Calu3 (cell line): ENCODE data around the gene CYP11A1. TPM values are rescaled to one million over a fixed set of nuclear protein-coding genes. Genes with fewer than 3 reads are reported as not detected.

ENCODE experiments used
- BruUV-seq: library from RNA; stranded (reverse); fragments of 400-500 nt; replicated peaks from 2 replicates; lab custom pipeline; 2021; lab: Mats Ljungman, UMichigan
- CTCF ChIA-PET: fragments of 300-600 bp; sonication (Branson Sonifier 250); formaldehyde crosslinking; loops from one replicate; lab custom pipeline; 2022; ENCODE audit warnings: antibody characterized with exemption; lab: Charles Lee
- DNase-seq: peaks from one replicate; pipeline ENCODE4 v3.0.0; 2022
- H3K27ac Mint-ChIP-seq: one replicate; pipeline ENCODE4 v1.8.0; 2022; ENCODE audit warnings: mixed read lengths; ENCODE audit not compliant: unreplicated experiment
- H3K27me3 Mint-ChIP-seq: one replicate; pipeline ENCODE4 v1.8.0; 2022; ENCODE audit warnings: mixed read lengths; ENCODE audit not compliant: unreplicated experiment
- H3K36me3 Mint-ChIP-seq: one replicate; pipeline ENCODE4 v1.8.0; 2022; ENCODE audit warnings: mild to moderate bottlenecking, moderate library complexity, mixed read lengths; ENCODE audit not compliant: insufficient read depth, unreplicated experiment
- H3K4me1 Mint-ChIP-seq: one replicate; pipeline ENCODE4 v1.8.0; 2022; ENCODE audit warnings: mild to moderate bottlenecking, low read depth, mixed read lengths; ENCODE audit not compliant: unreplicated experiment
- H3K4me3 Mint-ChIP-seq: one replicate; pipeline ENCODE4 v1.8.0; 2022; ENCODE audit warnings: mild to moderate bottlenecking, low read depth, moderate library complexity, mixed read lengths; ENCODE audit not compliant: unreplicated experiment
- H3K9me3 Mint-ChIP-seq: one replicate; pipeline ENCODE4 v1.8.0; 2022; ENCODE audit warnings: low read depth, mixed read lengths; ENCODE audit not compliant: unreplicated experiment
- intact Hi-C: fragments of 100-400 bp; cut with micrococcal nuclease; formaldehyde crosslinking; loops from one replicate; pipeline ENCODE4 v1.10.0; 2022; ENCODE audit not compliant: unreplicated experiment
- total RNA-seq: library from RNA; stranded (reverse); gene quantifications from 2 replicates; pipeline ENCODE4 v1.2.3, GENCODE V29; 2022
- TF ChIP-seq, protein P1 (sequence below): fragments of 200-600 bp; IDR thresholded peaks from one replicate; pipeline ENCODE4 v1.8.0; 2022; ENCODE audit warnings: antibody characterized with exemption; ENCODE audit not compliant: unreplicated experiment

CYP11A1 gene
- total RNA-seq, 1 experiment from 2014 or later = not detected

DNA sequence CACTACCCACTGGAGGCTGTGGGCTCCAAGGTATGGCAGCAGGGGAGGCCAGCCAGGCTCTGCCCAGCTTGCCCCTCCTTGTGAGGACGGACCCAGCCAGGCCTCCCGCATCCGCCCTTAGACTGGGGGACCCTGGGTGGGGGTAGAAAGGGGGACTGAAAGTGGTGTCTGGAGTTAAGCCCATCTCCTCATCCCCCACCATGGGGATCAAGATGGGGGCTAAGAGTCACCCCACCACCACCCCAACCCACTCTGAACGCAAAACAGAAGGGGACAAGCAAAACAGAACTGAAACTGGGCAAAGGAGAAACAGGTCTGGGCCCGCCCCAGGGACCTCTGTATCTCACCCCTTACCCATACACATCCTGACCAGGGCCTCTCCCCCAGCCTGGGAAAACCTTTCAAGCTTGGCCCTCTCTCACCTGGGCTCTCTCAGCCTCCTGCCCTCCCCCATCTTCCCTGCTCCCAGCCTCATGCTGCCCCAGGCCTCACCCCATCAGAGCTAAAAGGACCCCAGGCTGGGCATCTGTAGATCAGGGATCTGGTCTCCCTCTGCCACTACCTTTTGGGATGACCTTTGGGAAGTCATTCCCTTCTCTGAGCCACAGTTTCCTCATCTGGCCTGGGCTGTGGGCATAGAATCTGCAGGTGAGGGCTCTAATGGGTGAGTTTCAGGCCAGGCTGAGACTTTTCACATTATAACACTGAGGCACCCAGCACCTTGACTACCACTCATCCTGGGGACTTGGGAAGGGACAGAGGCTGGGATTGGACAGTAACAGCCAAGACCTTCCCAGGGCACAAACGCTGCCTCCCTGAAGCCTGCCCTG, 30.0 kb upstream of the CYP11A1 start:
- intact Hi-C loops = loop anchor here (1.0 kb wide), 2 partner anchors 9 to 41 kb away; no protein-coding TSS in a partner anchor
- peak overlapping the region; percentile 98 for H3K27ac Mint-ChIP-seq
- H3K36me3 Mint-ChIP-seq = peaks cover 16% of the 10 kb centered on the region

DNA sequence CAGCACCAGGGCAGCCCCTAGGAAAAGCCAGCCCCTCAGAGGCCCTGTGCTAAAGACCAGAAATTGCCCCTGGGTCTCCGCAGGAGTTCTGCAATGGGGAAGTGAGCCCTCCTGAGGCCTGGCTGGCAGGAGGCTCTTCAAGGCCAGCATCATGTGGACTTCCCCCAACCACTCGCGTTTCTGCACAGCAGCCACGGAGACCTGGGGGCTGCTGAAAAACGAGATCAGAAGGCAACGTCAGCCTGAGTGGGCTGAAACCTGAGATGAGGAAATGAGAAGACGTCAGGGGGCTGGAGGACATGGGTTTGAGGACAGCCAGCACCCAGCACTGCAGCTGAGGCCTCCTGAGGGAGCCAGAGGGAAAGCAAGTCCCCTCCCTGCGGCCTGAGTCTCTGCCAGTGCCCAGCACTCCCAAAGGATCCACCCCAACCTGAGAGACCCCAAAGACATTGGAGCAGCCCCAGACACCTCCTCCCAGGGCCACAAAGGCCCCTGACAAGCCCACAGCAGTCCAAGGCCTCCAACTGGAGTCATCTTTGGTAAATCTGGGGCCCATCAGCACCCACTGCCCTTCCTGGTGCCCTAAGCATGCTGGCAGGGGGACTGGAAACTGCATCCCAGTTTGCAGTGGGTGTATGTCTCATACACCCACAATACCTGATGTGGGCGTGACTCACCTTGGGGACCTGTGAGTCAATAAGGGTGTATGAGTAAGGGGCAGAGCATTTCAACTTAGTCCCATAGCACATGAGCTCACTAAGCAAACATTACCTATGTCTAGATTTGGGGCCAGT, 29.2 kb upstream of the CYP11A1 start:
- Mint-ChIP-seq H3K4me3 (peak overlapping the region; percentile 52), H3K4me1 (peaks cover 77% of the 10 kb centered on the region), H3K9me3 (no peaks in the 10 kb centered on the region), H3K36me3 (peaks cover 16% of the 10 kb centered on the region), H3K27ac (peak overlapping the region; percentile 98), H3K27me3 (no peaks in the 10 kb centered on the region)
- intact Hi-C loops = loop anchor here (1.0 kb wide), 2 partner anchors 8 to 42 kb away; no protein-coding TSS in a partner anchor
- CTCF ChIA-PET = interaction anchor here (0.6 to 2.0 kb wide), 8 partner anchors 8 to 390 kb away, joined by 3 to 25 read pairs (median 4); no protein-coding TSS in a partner anchor
- TF ChIP-seq, protein P1, sequence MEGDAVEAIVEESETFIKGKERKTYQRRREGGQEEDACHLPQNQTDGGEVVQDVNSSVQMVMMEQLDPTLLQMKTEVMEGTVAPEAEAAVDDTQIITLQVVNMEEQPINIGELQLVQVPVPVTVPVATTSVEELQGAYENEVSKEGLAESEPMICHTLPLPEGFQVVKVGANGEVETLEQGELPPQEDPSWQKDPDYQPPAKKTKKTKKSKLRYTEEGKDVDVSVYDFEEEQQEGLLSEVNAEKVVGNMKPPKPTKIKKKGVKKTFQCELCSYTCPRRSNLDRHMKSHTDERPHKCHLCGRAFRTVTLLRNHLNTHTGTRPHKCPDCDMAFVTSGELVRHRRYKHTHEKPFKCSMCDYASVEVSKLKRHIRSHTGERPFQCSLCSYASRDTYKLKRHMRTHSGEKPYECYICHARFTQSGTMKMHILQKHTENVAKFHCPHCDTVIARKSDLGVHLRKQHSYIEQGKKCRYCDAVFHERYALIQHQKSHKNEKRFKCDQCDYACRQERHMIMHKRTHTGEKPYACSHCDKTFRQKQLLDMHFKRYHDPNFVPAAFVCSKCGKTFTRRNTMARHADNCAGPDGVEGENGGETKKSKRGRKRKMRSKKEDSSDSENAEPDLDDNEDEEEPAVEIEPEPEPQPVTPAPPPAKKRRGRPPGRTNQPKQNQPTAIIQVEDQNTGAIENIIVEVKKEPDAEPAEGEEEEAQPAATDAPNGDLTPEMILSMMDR = no peak
- peak; percentile 91 for DNase-seq
- TSS peak; percentile 73 for BruUV-seq

More for the DNA sequence above, 30.0 kb upstream of the CYP11A1 start:
- peak; percentile 53 for DNase-seq
- BruUV-seq = TSS peak; percentile 92
- CTCF ChIA-PET = interaction anchor here (0.6 to 2.0 kb wide), 8 partner anchors 8 to 389 kb away, joined by 3 to 25 read pairs (median 4); no protein-coding TSS in a partner anchor
- no peaks in the 10 kb centered on the region for H3K9me3 Mint-ChIP-seq
- peak overlapping the region; percentile 52 for H3K4me3 Mint-ChIP-seq
- H3K27me3 Mint-ChIP-seq = no peaks in the 10 kb centered on the region
- TF ChIP-seq, protein P1 = no peak
- H3K4me1 Mint-ChIP-seq = peaks cover 76% of the 10 kb centered on the region

DNA sequence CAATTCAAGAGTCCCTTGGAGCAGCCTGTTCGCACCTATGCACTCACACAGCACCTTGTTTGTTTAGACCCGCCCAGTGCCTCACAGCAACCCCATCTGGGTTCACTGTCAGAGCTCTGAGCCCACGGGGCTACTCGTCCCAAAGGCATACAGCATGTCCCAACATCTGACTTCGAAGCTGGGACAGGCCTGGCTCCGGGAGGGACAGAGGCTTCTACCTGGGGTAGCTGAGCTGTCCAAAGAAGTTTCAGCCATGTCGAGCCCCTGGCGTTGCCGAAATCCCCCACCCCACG, 28.6 kb upstream of the CYP11A1 start:
- DNase-seq = no peak
- BruUV-seq = no TSS peak
- TF ChIP-seq, protein P1 = no peak

More for the DNA sequence above, 28.6 kb upstream of the CYP11A1 start:
- intact Hi-C loops = no loop called here
- peak overlapping the region; percentile 52 for H3K4me3 Mint-ChIP-seq
- peaks cover 16% of the 10 kb centered on the region for H3K36me3 Mint-ChIP-seq
- peak overlapping the region; percentile 98 for H3K27ac Mint-ChIP-seq
- CTCF ChIA-PET = interaction anchor here (1.6 to 2.0 kb wide), 2 partner anchors 11 to 14 kb away, joined by 6 to 25 read pairs; no protein-coding TSS in a partner anchor
- no peaks in the 10 kb centered on the region for H3K9me3 Mint-ChIP-seq
- no peaks in the 10 kb centered on the region for H3K27me3 Mint-ChIP-seq
- H3K4me1 Mint-ChIP-seq = peaks cover 77% of the 10 kb centered on the region
